Hematopoietic multipotent progenitor cell treated with erythropoietin and hydrocortisone succinate and interleukin-3 and kit ligand, for 6 days (in vitro differentiated cells): ENCODE data around the gene CALHM3.
A peak's percentile ranks its signal among the peaks of the same experiment; 100 is the strongest.
"Not testable (repeated sequence)": the region's sequence is repeated elsewhere in the genome, so short reads cannot be mapped to it uniquely, and the experiment has no call there.

ENCODE experiments used
- DNase-seq: peaks from one replicate; pipeline ENCODE4 v3.0.0-alpha.2; 2015

The CALHM3 gene, protein sequence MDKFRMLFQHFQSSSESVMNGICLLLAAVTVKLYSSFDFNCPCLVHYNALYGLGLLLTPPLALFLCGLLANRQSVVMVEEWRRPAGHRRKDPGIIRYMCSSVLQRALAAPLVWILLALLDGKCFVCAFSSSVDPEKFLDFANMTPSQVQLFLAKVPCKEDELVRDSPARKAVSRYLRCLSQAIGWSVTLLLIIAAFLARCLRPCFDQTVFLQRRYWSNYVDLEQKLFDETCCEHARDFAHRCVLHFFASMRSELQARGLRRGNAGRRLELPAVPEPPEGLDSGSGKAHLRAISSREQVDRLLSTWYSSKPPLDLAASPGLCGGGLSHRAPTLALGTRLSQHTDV

GRCh38 chr10:103479135-103479534 lies at the start of gene CALHM3:
Gene CALHM3 (minus strand): TSS chr10:103479240. CDS start chr10:103479032, 208 bp downstream.
- no peak for DNase-seq

- DNase-seq: no peak
Measured at GRCh38 chr10:103528549-103528948, 49.5 kb upstream of the CALHM3 start.

DNA sequence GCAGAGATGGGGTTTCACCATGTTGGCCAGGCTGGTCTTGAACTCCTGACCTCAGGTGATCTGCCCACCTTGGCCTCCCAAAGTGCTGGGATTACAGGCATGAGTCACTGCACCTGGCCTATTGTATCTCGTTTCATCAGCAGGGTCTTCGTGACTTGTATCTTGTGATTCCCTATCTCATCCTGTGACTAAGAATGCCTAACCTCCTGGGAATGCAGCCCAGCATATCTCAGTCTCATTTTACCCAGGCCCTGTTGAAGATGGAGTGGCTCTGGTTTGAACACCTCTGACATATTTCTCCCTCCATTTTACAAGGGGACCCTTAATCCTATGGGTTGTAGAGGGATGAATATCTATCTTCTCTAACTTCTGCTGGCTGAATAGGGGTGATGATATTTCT lies 48.4 kb upstream of the CALHM3 start:
- not testable (repeated sequence) for DNase-seq

GRCh38 chr10:103525901-103526300 lies 46.9 kb upstream of the CALHM3 start:
- DNase-seq: no peak

DNA sequence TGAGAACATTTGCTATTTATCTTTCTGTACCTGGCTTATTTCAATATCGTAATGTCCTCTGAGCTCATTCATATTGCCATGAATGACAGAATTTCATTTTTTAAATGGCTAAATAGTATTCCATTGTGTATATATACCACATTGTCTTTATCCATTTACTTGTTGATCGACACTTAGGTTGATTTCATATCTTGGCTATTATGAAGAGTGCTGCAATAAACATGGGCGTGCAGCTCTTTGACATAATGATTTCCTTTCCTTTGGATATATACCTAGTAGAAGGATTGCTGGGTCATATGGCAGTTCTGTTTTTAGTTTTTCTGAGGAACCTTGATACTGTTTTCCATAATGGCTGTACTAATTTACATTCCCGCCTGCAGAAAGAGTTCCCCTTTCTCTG lies 44.6 kb upstream of the CALHM3 start:
- DNase-seq: no peak

DNA sequence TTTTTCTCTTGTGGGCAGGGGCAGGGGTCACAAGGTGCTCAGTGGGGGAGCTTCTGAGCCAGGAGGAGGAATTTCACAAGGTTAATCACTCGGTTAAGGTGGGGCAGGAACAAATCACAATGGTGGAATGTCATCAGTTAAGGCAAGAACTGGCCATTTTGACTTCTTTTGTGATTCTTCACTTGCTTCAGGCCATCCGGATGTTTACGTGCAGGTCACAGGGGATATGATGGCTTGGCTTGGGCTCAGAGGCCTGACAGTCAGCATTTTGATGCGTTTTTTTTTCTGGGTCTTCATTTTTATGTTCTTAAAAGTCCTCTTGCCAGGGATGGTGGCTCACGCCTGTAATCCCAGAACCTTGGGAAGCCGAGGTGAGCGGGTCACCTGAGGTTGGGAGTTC lies 43.0 kb upstream of the CALHM3 start:
- DNase-seq: not testable (repeated sequence)

GRCh38 chr10:103519798-103520197 lies 40.8 kb upstream of the CALHM3 start:
- no peak for DNase-seq

GRCh38 chr10:103517234-103518085 lies 38.4 kb upstream of the CALHM3 start:
- DNase-seq: no peak

GRCh38 chr10:103514244-103514643 lies 35.2 kb upstream of the CALHM3 start:
- DNase-seq: no peak

GRCh38 chr10:103513380-103514060 lies 34.5 kb upstream of the CALHM3 start:
- DNase-seq: no peak

DNA sequence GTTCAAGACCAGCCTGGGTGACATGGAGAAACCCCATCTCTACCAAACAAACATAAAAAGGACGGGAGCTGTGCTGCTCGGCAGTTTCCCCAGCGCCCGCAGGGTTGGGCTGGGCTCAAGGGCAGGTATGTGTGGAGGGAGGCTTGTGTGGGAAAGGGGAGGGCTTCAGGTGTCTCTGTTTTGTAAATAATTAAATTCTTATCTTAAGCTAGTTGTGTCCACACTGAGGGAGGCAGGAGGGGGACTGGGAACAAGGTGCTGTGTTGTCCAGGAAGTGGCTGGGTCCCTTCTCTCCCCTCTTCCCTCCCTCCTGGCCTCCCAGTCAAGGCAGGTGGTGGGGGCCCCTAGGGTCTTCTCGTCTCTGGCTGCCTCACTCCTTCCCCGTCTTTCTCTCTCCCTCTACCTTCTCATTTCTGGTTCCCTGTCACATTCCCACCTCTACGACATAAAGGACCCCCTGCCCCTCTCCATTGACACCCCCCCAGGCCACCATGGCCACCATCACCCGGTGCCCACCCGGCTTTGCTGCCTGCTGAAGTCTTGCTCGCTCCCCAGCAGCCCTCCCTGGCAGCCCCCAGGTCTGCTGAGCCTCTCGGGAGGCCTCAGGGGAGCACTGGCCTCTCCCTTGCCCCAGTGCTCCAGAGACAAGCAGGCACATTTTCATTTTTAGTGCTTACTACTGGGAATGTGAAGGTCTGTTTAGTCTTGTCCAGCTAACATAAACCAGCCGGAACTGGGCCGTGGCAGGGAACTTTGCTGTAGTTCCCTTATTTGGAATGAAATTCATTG lies 33.7 kb upstream of the CALHM3 start:
- no peak for DNase-seq

DNA sequence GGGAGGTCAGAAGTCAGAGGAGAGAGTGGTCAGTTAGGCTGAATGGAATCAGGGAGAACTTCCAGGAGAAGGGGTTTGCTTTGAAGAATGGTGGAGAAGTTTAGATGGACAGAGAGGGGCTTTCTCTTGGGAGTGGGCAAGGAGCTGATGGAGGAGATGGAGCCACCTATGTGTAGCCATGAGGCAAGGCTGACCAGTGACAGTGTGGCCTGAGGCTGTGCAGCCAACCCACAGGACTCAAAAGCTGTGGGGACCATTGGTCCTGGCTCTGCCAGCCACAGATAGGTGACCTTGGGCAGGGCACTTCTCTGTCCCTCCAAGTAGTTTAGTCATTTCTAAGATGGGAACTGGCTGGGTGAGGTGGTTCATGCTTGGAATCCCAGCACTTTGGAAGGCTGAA lies 33.1 kb upstream of the CALHM3 start:
- no peak for DNase-seq

- DNase-seq: no peak
Measured at GRCh38 chr10:103510791-103511752, 32.0 kb upstream of the CALHM3 start.

DNA sequence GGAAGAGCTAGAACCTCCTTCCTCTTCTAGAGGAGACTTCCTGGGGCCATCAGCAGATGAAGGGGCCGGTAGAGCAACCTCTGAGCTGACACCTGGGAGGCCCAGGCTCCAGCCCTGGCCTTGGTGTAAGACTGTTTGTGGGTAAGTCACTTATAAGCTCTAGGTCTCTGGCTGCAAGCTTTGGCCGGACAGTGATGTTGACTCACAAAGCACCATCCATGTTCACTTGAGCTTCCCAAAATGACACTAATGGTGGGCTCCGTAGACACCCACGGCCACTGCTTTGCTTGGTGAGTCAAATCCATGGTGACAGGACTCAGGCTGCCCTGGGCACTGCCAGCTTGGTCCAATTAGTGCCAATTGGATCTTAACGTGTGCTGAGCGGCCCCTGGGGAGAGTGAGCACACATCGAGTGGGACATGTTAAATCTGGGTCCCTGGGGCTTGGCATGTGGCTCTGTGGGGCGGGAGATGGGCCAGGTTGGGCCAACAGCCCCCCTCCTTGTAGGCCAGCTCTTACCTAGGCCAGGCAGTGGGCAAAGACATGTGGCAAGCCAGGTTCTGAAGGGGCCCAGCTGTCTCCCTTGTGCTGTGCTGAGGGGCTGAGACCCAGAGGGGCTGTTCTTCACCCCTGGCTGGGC lies 31.1 kb upstream of the CALHM3 start:
- no peak for DNase-seq

- no peak for DNase-seq
Measured at GRCh38 chr10:103507235-103508191, 28.5 kb upstream of the CALHM3 start.

GRCh38 chr10:103506061-103506460 lies 27.0 kb upstream of the CALHM3 start:
- DNase-seq: no peak

DNA sequence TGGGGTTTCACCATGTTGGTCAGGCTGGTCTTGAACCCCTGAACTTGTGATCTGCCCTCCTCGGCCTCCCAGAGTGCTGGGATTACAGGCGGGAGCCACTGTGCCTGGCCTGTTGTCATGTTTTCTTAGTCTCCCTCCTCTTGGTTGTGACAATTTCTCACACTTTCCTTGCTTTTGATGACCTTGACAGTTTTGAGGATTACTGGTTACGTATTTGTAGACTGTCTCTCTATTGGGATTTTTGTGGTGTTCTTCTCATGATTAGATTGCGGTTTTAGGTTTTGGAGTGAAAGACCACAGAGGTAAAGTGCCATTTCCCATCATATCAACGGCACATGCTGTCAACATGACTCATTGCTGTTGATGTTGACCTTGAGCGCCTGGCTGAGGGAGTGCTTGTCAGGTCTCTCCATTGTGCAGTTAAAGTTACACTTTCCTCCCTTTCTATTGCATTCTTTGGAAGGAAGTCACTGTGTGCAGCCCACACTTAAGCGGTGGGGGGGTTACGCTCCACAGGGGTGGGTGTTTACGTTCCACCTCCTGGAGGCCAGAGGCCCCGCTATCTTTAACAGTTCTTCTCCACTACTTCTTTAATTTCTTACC lies 25.2 kb upstream of the CALHM3 start:
- peak; percentile 72 for DNase-seq

DNA sequence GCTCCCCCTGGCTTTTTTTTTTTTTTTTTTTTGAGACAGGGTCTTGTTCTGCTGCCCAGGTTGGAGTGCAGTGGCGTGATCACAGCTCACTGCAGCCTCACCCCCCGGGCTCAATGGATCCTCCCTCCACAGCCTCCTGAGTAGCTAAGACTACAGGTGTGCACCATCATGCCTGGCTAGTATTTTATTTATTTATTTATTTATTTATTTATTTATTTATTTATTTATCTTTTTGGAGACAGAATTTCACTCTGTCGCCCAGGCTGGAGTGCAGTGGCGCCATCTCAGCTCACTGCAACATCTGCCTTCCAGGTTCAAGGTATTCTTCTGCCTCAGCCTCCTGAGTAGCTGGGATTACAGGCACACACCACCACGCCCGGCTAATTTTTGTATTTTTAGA lies 24.7 kb upstream of the CALHM3 start:
- DNase-seq: not testable (repeated sequence)
